K562 (cell line): ENCODE measurements around the gene NOP14. TPM values are rescaled to one million over a fixed set of nuclear protein-coding genes. Genes with fewer than 3 reads are reported as not detected.
A peak's percentile ranks its signal among the peaks of the same experiment; 100 is the strongest.

ENCODE experiments used
- ATAC-seq: fragments of 200-7000 bp; cut with Tn5 transposase; 3 replicates; pipeline ENCODE4 v1.9.1; 2020; ENCODE audit warnings: moderate library complexity
- BruUV-seq: library from RNA; stranded (reverse); fragments of 400-500 nt; replicated peaks from 2 replicates; lab custom pipeline; 2021; lab: Mats Ljungman, UMichigan
- CTCF ChIA-PET: fragments of 300-600 bp; formaldehyde crosslinking; extraction: SDS; loops from one replicate; lab custom pipeline; 2021; ENCODE audit warnings: low intra/inter-chr PET ratio; lab: Yijun Ruan, JAX
- POLR2A ChIA-PET: fragments of 300-600, 350-650 bp; sonication (Branson Sonifier 250); formaldehyde crosslinking; extraction: SDS; loops from one replicate; lab custom pipeline; 2021; ENCODE audit warnings: antibody characterized with exemption, inconsistent platforms; lab: Yijun Ruan, JAX
- DNase-seq, 4 experiments: peaks; one replicate each; pipeline versions ENCODE4 v3.0.0 to v3.0.0-alpha.2; 2011 to 2018; ENCODE audit warnings: low spot score in 3 of 4, mixed read lengths in 3 of 4; ENCODE audit errors: extremely low read depth in 1 of 4
- FAIRE-seq: peaks from 2 replicates; lab custom pipeline; 2011; peaks lifted over from hg19 to GRCh38; lab: Jason Lieb, UNC
- H2AFZ ChIP-seq: 2 replicates; pipeline ENCODE4 v1.6.0; 2011; ENCODE audit warnings: low read depth, low read length, control low read depth, inconsistent platforms
- H3K27ac ChIP-seq: fragments of 200-600 bp; 3 replicates; pipeline ENCODE4 v1.8.0; 2011; ENCODE audit warnings: low read depth, mild to moderate bottlenecking, control low read depth, inconsistent platforms, low read length, moderate library complexity, mixed read lengths; ENCODE audit errors: extremely low read depth
- H3K27me3 ChIP-seq, 2 experiments: fragments of 300-600 bp in 1 of 2; 2 replicates in 1 of 2; 3 replicates in 1 of 2; pipeline versions ENCODE4 v1.6.0 to v1.8.0; 2011; ENCODE audit warnings: inconsistent platforms in 2 of 2, low read length in 2 of 2, mild to moderate bottlenecking in 1 of 2, mixed read lengths in 1 of 2, moderate library complexity in 1 of 2; ENCODE audit not compliant: control insufficient read depth in 2 of 2, insufficient read depth in 2 of 2
- H3K36me3 ChIP-seq: fragments of 300-600 bp; 3 replicates; pipeline ENCODE4 v1.8.0; 2011; ENCODE audit warnings: mild to moderate bottlenecking, low read length, inconsistent platforms; ENCODE audit not compliant: control insufficient read depth, insufficient read depth
- H3K4me1 ChIP-seq, 2 experiments: fragments of 200-600 bp in 1 of 2; replicated peaks in 1 of 2; 2 replicates in 1 of 2; 3 replicates in 1 of 2; pipeline versions ENCODE4 v1.5.1 to v1.8.0; 2011; ENCODE audit warnings: inconsistent platforms in 2 of 2, low read length in 2 of 2, mild to moderate bottlenecking in 1 of 2, mixed read lengths in 1 of 2, moderate library complexity in 1 of 2; ENCODE audit not compliant: control insufficient read depth in 2 of 2, insufficient read depth in 2 of 2
- H3K4me2 ChIP-seq: 2 replicates; pipeline ENCODE4 v1.6.1; 2011; ENCODE audit warnings: low read length, control low read depth, inconsistent platforms, mixed read lengths; ENCODE audit not compliant: insufficient read depth
- H3K4me3 ChIP-seq: fragments of 200-600 bp; sonication (generic), shearing (Covaris generic); 2 replicates; pipeline ENCODE4 v1.5.1; 2016; ENCODE audit warnings: control low read depth, inconsistent platforms
- H3K79me2 ChIP-seq: fragments of 200-600 bp; 3 replicates; pipeline ENCODE4 v1.8.0; 2011; ENCODE audit warnings: low read length, inconsistent platforms; ENCODE audit not compliant: control insufficient read depth, insufficient read depth
- H3K9ac ChIP-seq, 2 experiments: 2 replicates each; pipeline versions ENCODE4 v1.6.0 to v1.6.1; 2011; ENCODE audit warnings: low read depth in 2 of 2, low read length in 2 of 2, control low read depth in 1 of 2, inconsistent platforms in 1 of 2, mild to moderate bottlenecking in 1 of 2, mixed read lengths in 1 of 2; ENCODE audit not compliant: insufficient read depth in 1 of 2
- H3K9me1 ChIP-seq: one replicate; pipeline ENCODE4 v1.6.0; 2011; ENCODE audit warnings: inconsistent platforms, mild to moderate bottlenecking, low read length, moderate library complexity; ENCODE audit not compliant: control insufficient read depth, insufficient read depth
- H3K9me3 ChIP-seq: replicated peaks from 2 replicates; pipeline ENCODE4 v1.5.1; 2011; ENCODE audit warnings: low read depth, low read length, inconsistent platforms; ENCODE audit not compliant: control insufficient read depth, insufficient read depth
- H4K20me1 ChIP-seq: replicated peaks from 2 replicates; pipeline ENCODE4 v1.6.1; 2011; ENCODE audit warnings: low read length, inconsistent platforms, mixed read lengths; ENCODE audit not compliant: control insufficient read depth, insufficient read depth
- ARID1B ChIP-seq: fragments of 450-650 bp; IDR thresholded peaks from 2 replicates; pipeline ENCODE4 v1.6.1; 2016; ENCODE audit warnings: antibody characterized with exemption, mild to moderate bottlenecking, inconsistent platforms
- DPF2 ChIP-seq: fragments of 450-650 bp; IDR thresholded peaks from 2 replicates; pipeline ENCODE4 v1.6.1; 2016
- E2F6 ChIP-seq, 2 experiments: IDR thresholded peaks; 2 replicates each; pipeline ENCODE4 v1.6.1; 2011; ENCODE audit warnings: borderline replicate concordance in 1 of 2, control low read depth in 1 of 2, low read depth in 1 of 2, low read length in 1 of 2, mild to moderate bottlenecking in 1 of 2, mixed read lengths in 1 of 2, moderate library complexity in 1 of 2; ENCODE audit not compliant: insufficient read depth in 1 of 2, insufficient read length in 1 of 2, poor library complexity in 1 of 2, severe bottlenecking in 1 of 2; ENCODE audit errors: extremely low read depth in 1 of 2
- EP400 ChIP-seq: fragments of 450-650 bp; IDR thresholded peaks from 2 replicates; pipeline ENCODE4 v1.6.1; 2017; ENCODE audit warnings: antibody characterized with exemption, mild to moderate bottlenecking, moderate library complexity
- FOSL1 ChIP-seq: fragments of 200-800 bp; sonication (Bioruptor generic); conservative IDR thresholded peaks from 2 replicates; pipeline ENCODE4 v1.6.1; 2016; ENCODE audit warnings: missing genetic modification characterization, missing compliant biosample characterization
- GTF3C2 ChIP-seq: IDR thresholded peaks from 3 replicates; pipeline ENCODE4 v1.6.1; 2011; ENCODE audit warnings: borderline replicate concordance, mild to moderate bottlenecking, moderate library complexity; ENCODE audit not compliant: insufficient read length; ENCODE audit errors: extremely low read depth
- L3MBTL2 ChIP-seq: fragments of 450-650 bp; IDR thresholded peaks from 2 replicates; pipeline ENCODE4 v1.6.1; 2016; ENCODE audit warnings: mild to moderate bottlenecking, moderate library complexity
- MAFG ChIP-seq: fragments of 450-650 bp; conservative IDR thresholded peaks from 2 replicates; pipeline ENCODE4 v1.6.1; 2016; ENCODE audit warnings: missing genetic modification characterization, missing compliant biosample characterization
- MTA3 ChIP-seq: fragments of 450-650 bp; formaldehyde crosslinking; IDR thresholded peaks from 2 replicates; pipeline ENCODE4 v1.6.1; 2017; ENCODE audit warnings: mild to moderate bottlenecking, borderline replicate concordance
- SETDB1 ChIP-seq: IDR thresholded peaks from one replicate; pipeline ENCODE4 v1.6.1; 2012; ENCODE audit warnings: low read length, control low read depth, inconsistent platforms
- TGIF2 ChIP-seq: sonication (generic); formaldehyde crosslinking; IDR thresholded peaks from 2 replicates; pipeline ENCODE4 v1.8.1; 2022; ENCODE audit warnings: mild to moderate bottlenecking, missing genetic modification reagents, moderate library complexity
- XRCC5 ChIP-seq: fragments of 200-400 bp; formaldehyde crosslinking; IDR thresholded peaks from 2 replicates; pipeline ENCODE4 v1.6.1; 2017; ENCODE audit warnings: low read depth, mild to moderate bottlenecking, low read length
- ZNF12 ChIP-seq: sonication (generic); formaldehyde crosslinking; IDR thresholded peaks from 2 replicates; pipeline ENCODE4 v1.4.0; 2020; ENCODE audit warnings: mild to moderate bottlenecking, missing genetic modification reagents
- WGBS: fragments of 100-300 bp; shearing (Covaris generic); methylation state at CpG from one replicate; pipeline ENCODE4 v1.1.6; 2016; ENCODE audit warnings: low coverage, mixed read lengths; ENCODE audit not compliant: insufficient coverage; ENCODE audit errors: missing lambda C conversion rate; 5-methylcytosine and 5-hydroxymethylcytosine counted together
- in situ Hi-C: fragments of 300-500 bp; cut with MboI; formaldehyde crosslinking; loops from 4 replicates; pipeline ENCODE4 v1.15.0; 2018; ENCODE audit warnings: inconsistent platforms, mixed read lengths
- intact Hi-C: fragments of 100-400 bp; cut with micrococcal nuclease; formaldehyde crosslinking; loops from 2 replicates; pipeline ENCODE4 v1.14.2; 2022
- polyA plus RNA-seq, 8 experiments: library from polyadenylated mRNA; depleted of rRNA in 4 of 8; stranded (reverse) in 5 of 8; unstranded in 3 of 8; fragments of >200 nt; fragmentation: Nextera tagmentation in 2 of 8; fragmentation: Illumina TruSeq in 1 of 8; extraction: Ambion mirVana in 2 of 8; extraction: Trizol in 1 of 8; gene quantifications; 2 replicates each; pipeline versions ENCODE4 v1.2.1 to v1.2.3, GENCODE V29; 2011 to 2014; ENCODE audit warnings: inconsistent platforms in 1 of 8, missing spikeins in 1 of 8
- total RNA-seq, 7 experiments: library from RNA; depleted of rRNA in 6 of 7; stranded (reverse); fragments of >200 nt in 6 of 7; fragmentation: Illumina TruSeq in 2 of 7; extraction: Trizol in 2 of 7; gene quantifications; 2 replicates each; pipeline versions ENCODE4 v1.2.1 to v1.2.3, GENCODE V29; 2011 to 2021; ENCODE audit warnings: low replicate concordance in 1 of 7
- TF ChIP-seq, protein P1 (sequence below): fragments of 450-650 bp; IDR thresholded peaks from 2 replicates; pipeline ENCODE4 v1.6.1; 2016; ENCODE audit warnings: low read depth, mild to moderate bottlenecking, moderate library complexity

The NOP14 gene
- total and polyA plus RNA-seq, 9 of the 15 experiments (the other 6 are each of a cell fraction or from before 2014, with no cell fraction given), result 12.7 to 76.0 (median 50.9) TPM

DNA sequence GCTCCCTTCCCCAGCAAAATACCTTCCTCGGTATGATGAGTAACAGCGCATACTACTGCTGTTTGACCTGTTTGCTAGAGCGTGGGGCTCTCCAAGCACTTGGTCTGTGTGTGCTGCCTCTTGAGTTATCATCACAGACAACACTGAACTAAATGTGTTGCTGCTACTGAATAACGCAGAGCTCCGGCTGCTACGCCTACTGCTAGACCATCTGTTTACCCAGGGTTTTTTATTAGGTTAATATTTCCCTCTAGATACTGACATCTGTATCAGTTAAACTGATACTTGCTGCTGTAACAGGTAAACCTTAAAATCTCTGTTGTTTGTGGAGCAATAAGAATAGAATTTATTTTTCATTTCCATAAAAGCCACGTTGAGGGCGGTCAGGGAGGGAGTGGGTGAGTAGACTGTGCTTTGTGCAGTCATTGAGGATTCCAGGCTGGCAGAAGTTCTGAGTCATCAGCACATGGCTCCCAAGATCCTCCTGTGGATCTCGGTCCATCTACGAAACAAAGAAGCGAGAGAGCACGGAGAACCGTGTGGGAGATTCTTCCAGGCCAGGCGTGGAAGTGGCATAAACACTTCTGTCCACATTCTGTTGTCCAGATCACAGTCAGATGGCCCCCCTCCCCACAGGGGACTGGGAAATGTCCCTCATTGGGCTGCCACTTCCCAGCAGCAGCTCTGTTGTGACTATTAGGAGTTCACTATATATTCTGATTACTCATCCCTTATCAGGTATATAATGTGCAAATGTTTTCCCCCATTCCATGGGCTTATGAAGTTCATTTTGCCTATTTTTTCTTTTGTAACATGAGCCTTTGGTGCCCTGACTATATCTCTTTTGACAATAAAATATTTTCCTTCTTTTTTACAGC, 14.2 kb upstream of the NOP14 start:
- no peak overlapping the region; the same call in 2 of the 3 replicates for H3K27ac ChIP-seq
- peak overlapping the region; percentile 50 for H3K4me2 ChIP-seq
- no peaks in the 10 kb centered on the region for H4K20me1 ChIP-seq
- H3K36me3 ChIP-seq, result no peaks in the 10 kb centered on the region
- no peak overlapping the region for H3K4me3 ChIP-seq
- ATAC-seq, result peak; percentile 54
- H3K9me3 ChIP-seq, result peaks cover 12% of the 10 kb centered on the region
- H3K4me1 ChIP-seq, result peaks cover 5 to 8% of the 10 kb centered on the region in 2 experiments; a peak in 3 of 5 replicates
- CTCF ChIA-PET, result no interaction called here
- peak overlapping the region; percentile 90 for H2AFZ ChIP-seq
- peaks cover 2 to 10% of the 10 kb centered on the region in 2 experiments; a peak in 3 of 5 replicates for H3K27me3 ChIP-seq
- peak overlapping the region in 1 of 2 experiments; percentile 3; a peak in 2 of 4 replicates for H3K9ac ChIP-seq
- BruUV-seq, result no TSS peak
- POLR2A ChIA-PET, result interaction anchor here (0.6 to 1.0 kb wide), 2 partner anchors 9 to 1669 kb away, joined by 3 read pairs; no protein-coding TSS in a partner anchor
- H3K9me1 ChIP-seq, result no peaks in the 10 kb centered on the region
- WGBS, result 40% methylated on average over 14 of the region's 14 CpGs
- intact Hi-C loops (loop anchor here (1.0 kb wide), 1 partner anchor 60 kb away; no protein-coding TSS in a partner anchor), in situ Hi-C loops (no loop called here)
- no peaks in the 10 kb centered on the region for H3K79me2 ChIP-seq
- DNase-seq, result peak; percentile 37 to 48 (median 40)
- peak; percentile 74 for FAIRE-seq
- TF ChIP-seq L3MBTL2 (peak; percentile 74; the same call in 1 of the 2 replicates), GTF3C2 (no peak), DPF2 (0 out of 2 replicates have a peak, but pooled peaks have one; percentile 19), MAFG (tag) (0 out of 2 replicates have a peak, but pooled peaks have one; percentile 13), XRCC5 (no peak), ARID1B (peak; percentile 16; the same call in 1 of the 2 replicates), E2F6 (IDR thresholded peaks at IDR 0.05; ENCODE audit: borderline replicate concordance in 1 of 2, extremely low read depth in 1 of 2, insufficient read depth in 1 of 2, insufficient read length in 1 of 2, low read depth in 1 of 2, low read length in 1 of 2, poor library complexity in 1 of 2, severe bottlenecking in 1 of 2) (peak in 1 of 2 experiments; percentile 38), FOSL1 (tag) (peak; percentile 82), TGIF2 (CRISPR knock-in tag) (no peak), ZNF12 (CRISPR knock-in tag) (peak; percentile 49; the same call in 1 of the 2 replicates), EP400 (peak; percentile 26; the same call in 1 of the 2 replicates), SETDB1 (no peak), MTA3 (no peak)
- TF ChIP-seq, protein P1, sequence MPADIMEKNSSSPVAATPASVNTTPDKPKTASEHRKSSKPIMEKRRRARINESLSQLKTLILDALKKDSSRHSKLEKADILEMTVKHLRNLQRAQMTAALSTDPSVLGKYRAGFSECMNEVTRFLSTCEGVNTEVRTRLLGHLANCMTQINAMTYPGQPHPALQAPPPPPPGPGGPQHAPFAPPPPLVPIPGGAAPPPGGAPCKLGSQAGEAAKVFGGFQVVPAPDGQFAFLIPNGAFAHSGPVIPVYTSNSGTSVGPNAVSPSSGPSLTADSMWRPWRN, result no peak
